Type B pancreatic cell (in vitro differentiated cells): ENCODE data around the gene HPGDS. TPM values are rescaled to one million over a fixed set of nuclear protein-coding genes. Genes with fewer than 3 reads are reported as not detected.

Experiments used
- DNase-seq: peaks from one replicate; pipeline ENCODE4 v3.0.0; 2021; ENCODE audit warnings: mixed read lengths; ENCODE audit not compliant: unreplicated experiment; ENCODE audit errors: extremely low spot score
- H3K27ac Mint-ChIP-seq: 2 replicates; pipeline ENCODE4 v1.8.0; 2021; ENCODE audit warnings: mild to moderate bottlenecking, mixed read lengths
- H3K27me3 Mint-ChIP-seq: 2 replicates; pipeline ENCODE4 v1.8.0; 2021; ENCODE audit warnings: mixed read lengths
- H3K36me3 Mint-ChIP-seq: 2 replicates; pipeline ENCODE4 v1.8.0; 2021; ENCODE audit warnings: mixed read lengths
- H3K4me1 Mint-ChIP-seq: one replicate; pipeline ENCODE4 v1.8.0; 2021; ENCODE audit warnings: mixed read lengths; ENCODE audit not compliant: unreplicated experiment
- H3K4me3 Mint-ChIP-seq: 2 replicates; pipeline ENCODE4 v1.8.0; 2021; ENCODE audit warnings: mild to moderate bottlenecking, mixed read lengths
- H3K9me3 Mint-ChIP-seq: 2 replicates; pipeline ENCODE4 v1.8.0; 2021; ENCODE audit warnings: mixed read lengths
- CTCF ChIP-seq: fragments of 200-600 bp; sonication (generic); conservative IDR thresholded peaks from 2 replicates; pipeline ENCODE4 v1.5.0; 2021; ENCODE audit warnings: antibody characterized with exemption, mild to moderate bottlenecking
- total RNA-seq: library from RNA; stranded (reverse); gene quantifications from 2 replicates; pipeline ENCODE4 v1.2.1, GENCODE V29; 2021; ENCODE audit warnings: low replicate concordance

The HPGDS gene
- total RNA-seq, 1 donor from 2014 or later = not detected

- peaks cover 11% of the 10 kb centered on the region for H3K27me3 Mint-ChIP-seq
- no peak for TF ChIP-seq CTCF
Observed at GRCh38 chr4:94354474-94354896, 11.8 kb upstream of the HPGDS start.

GRCh38 chr4:94352996-94353395, 10.4 kb upstream of the HPGDS start:
- Mint-ChIP-seq H3K27ac (no peak overlapping the region), H3K27me3 (peaks cover 8% of the 10 kb centered on the region), H3K4me3 (no peak overlapping the region), H3K9me3 (no peaks in the 10 kb centered on the region), H3K4me1 (no peaks in the 10 kb centered on the region), H3K36me3 (no peaks in the 10 kb centered on the region)
- no peak for TF ChIP-seq CTCF
- DNase-seq = no peak

More at GRCh38 chr4:94354474-94354896, 11.8 kb upstream of the HPGDS start:
- H3K27ac Mint-ChIP-seq = no peak overlapping the region
- H3K36me3 Mint-ChIP-seq = no peaks in the 10 kb centered on the region
- DNase-seq = no peak
- no peaks in the 10 kb centered on the region for H3K4me1 Mint-ChIP-seq
- no peak overlapping the region for H3K4me3 Mint-ChIP-seq
- no peaks in the 10 kb centered on the region for H3K9me3 Mint-ChIP-seq

GRCh38 chr4:94352163-94352562, 9.5 kb upstream of the HPGDS start:
- Mint-ChIP-seq H3K27ac (no peak overlapping the region), H3K9me3 (no peaks in the 10 kb centered on the region), H3K36me3 (no peaks in the 10 kb centered on the region), H3K4me1 (no peaks in the 10 kb centered on the region), H3K4me3 (no peak overlapping the region), H3K27me3 (peaks cover 7% of the 10 kb centered on the region)
- DNase-seq = no peak
- TF ChIP-seq CTCF = no peak

GRCh38 chr4:94351319-94351718, 8.7 kb upstream of the HPGDS start:
- no peak overlapping the region for H3K4me3 Mint-ChIP-seq
- no peak overlapping the region for H3K27ac Mint-ChIP-seq
- peaks cover 7% of the 10 kb centered on the region for H3K27me3 Mint-ChIP-seq
- no peaks in the 10 kb centered on the region for H3K36me3 Mint-ChIP-seq
- no peaks in the 10 kb centered on the region for H3K4me1 Mint-ChIP-seq
- no peak for TF ChIP-seq CTCF
- H3K9me3 Mint-ChIP-seq = no peaks in the 10 kb centered on the region
- DNase-seq = no peak

- no peak for DNase-seq
- Mint-ChIP-seq H3K4me1 (no peaks in the 10 kb centered on the region), H3K36me3 (no peaks in the 10 kb centered on the region), H3K27me3 (peaks cover 7% of the 10 kb centered on the region), H3K27ac (no peak overlapping the region), H3K9me3 (no peaks in the 10 kb centered on the region), H3K4me3 (no peak overlapping the region)
- TF ChIP-seq CTCF = no peak
Observed at GRCh38 chr4:94350095-94350494, 7.5 kb upstream of the HPGDS start.

- Mint-ChIP-seq H3K4me1 (no peaks in the 10 kb centered on the region), H3K4me3 (no peak overlapping the region), H3K9me3 (no peaks in the 10 kb centered on the region), H3K36me3 (no peaks in the 10 kb centered on the region), H3K27ac (no peak overlapping the region), H3K27me3 (peaks cover 7% of the 10 kb centered on the region)
- no peak for DNase-seq
- TF ChIP-seq CTCF = no peak
Observed at GRCh38 chr4:94349193-94349592, 6.6 kb upstream of the HPGDS start.
